ENCODE measurements around the gene SPTBN1.

The SPTBN1 gene

DNA sequence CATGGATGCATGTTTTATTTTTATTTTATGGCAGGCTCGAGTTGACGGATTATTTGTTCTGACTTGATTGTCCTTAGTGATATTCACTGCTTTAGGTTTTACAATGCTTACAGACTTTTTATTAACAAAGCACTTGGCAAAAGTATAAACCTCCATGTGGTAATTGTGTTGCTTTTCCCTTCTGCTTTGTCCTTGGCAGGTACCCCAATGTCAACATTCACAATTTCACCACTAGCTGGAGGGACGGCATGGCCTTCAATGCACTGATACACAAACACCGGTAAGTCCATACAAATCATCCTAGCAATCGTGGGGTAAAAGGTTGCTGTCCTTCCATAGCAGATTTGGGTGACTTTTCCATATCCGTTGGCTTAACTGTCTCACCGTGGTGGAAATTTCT, 161.3 kb downstream of the SPTBN1 start:
- no peak for DNase-seq

GRCh38 chr2:54618646-54619565, 162.8 kb downstream of the SPTBN1 start:
- DNase-seq: no peak

DNA sequence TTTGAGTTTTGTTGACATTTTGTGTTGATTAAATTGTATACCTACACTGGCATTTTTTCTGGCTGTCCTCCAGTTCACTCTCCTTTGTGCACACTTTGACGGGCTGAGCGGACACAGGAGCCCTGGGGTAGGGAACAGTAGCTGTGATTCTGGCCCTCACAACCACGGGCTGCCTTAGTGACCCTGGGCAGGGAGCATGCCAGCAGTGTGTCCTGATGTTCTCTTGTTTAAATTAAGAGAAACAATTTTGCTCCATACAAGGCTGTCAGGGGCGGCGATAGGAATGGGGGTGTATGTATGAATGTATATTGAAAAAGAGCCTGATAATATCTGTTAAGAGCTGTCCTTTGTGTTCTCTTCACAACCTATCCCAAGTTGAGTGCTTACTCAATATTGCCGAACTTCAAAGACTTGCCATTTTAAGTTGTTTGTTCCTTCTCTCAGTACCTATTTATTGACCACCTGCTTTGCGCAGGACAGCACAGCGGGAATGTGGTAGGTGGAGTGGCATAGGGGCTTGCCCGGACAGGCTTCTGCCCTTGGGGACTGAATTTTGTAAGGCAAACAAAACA, 163.6 kb downstream of the SPTBN1 start:
- DNase-seq: no peak

GRCh38 chr2:54620948-54621347, 164.8 kb downstream of the SPTBN1 start:
- DNase-seq: no peak

DNA sequence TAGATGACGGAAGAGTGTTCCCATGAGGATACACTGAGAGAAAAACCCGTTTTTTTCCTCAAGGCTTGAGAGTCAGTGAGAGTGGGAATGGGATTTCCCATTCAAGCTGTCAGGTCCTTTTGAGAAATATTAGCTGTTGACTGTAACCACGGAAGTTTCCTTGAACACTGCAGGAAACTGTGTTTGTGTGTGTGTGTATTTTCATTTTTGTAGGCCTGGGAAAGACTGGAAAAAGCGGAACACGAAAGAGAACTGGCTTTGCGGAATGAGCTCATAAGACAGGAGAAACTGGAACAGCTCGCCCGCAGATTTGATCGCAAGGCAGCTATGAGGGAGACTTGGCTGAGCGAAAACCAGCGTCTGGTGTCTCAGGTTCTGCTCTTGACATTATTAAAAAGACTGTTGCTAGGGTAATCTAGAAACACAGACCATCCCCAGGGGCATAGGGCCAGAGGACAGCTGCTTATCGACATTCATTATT, 168.5 kb downstream of the SPTBN1 start:
- no peak for DNase-seq

DNA sequence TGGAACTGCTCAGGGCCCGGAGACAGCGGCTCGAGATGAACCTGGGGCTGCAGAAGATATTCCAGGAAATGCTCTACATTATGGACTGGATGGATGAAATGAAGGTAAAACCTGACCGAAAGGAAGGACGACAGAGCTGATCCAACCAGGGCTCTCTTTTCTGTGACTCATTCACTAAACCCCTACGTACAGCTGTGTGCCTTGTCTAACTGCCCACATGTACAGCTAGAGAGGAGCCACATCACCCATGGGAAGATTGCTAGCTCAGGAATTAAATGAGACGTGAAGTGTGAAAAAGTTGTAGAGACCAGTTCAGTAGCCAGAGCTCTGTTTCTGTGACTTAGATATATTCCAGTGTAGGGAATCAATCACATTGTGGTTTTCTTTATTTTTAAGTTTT, 170.0 kb downstream of the SPTBN1 start:
- no peak for DNase-seq

DNA sequence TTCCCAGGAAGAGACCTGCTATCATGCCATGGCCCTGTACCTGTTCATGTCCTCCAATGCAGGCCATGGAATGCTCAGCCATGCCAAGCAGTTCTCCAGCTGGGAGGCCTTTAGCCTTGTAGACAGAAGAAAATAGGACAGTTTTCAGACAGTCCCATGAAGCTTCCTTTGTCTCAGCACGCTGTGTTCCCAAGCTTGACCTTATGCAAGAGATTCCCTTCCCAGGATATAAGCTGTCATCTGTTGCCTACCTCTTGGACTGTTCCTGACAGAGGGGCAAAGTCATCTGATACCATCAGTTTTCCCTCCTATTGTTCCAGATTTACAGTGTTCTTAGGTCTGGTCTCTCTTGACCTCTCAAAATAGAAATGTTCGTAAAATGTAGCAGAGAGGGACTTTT, 170.8 kb downstream of the SPTBN1 start:
- DNase-seq: no peak

- DNase-seq: no peak
Observed at GRCh38 chr2:54627973-54628372, 171.8 kb downstream of the SPTBN1 start.

DNA sequence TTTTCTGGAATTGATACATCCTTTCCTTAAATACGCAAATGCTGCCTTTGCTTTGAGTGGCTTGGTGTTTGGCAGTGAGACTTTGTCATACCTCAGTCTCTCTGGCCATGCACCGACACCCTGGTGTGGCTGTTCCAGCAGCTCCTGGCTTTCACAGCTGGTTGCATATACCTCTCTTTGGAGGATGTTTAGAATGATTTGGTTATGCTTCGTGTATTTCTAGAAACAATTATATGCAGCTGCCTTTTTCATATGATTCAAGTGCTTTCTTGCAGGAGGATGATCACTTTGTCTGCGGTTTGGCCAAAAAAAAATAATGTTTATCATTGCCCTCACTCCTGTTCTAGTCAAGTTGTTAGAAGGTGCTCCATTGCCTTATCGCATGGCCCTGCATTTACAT, 172.3 kb downstream of the SPTBN1 start:
- no peak for DNase-seq

- no peak for DNase-seq
Observed at GRCh38 chr2:54628957-54629356, 172.8 kb downstream of the SPTBN1 start.

DNA sequence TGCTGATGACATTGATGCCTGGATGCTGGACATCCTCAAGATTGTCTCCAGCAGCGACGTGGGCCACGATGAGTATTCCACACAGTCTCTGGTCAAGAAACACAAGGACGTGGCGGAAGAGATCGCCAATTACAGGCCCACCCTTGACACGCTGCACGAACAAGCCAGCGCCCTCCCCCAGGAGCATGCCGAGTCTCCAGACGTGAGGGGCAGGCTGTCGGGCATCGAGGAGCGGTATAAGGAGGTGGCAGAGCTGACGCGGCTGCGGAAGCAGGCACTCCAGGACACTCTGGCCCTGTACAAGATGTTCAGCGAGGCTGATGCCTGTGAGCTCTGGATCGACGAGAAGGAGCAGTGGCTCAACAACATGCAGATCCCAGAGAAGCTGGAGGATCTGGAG, 173.3 kb downstream of the SPTBN1 start:
- no peak for DNase-seq

GRCh38 chr2:54629914-54630857, 174.1 kb downstream of the SPTBN1 start:
- DNase-seq: peak; percentile 38 to 51

GRCh38 chr2:54630858-54631497, 174.9 kb downstream of the SPTBN1 start:
- no peak for DNase-seq

GRCh38 chr2:54631755-54632154, 175.6 kb downstream of the SPTBN1 start:
- no peak for DNase-seq

- no peak for DNase-seq
Observed at GRCh38 chr2:54632733-54633692, 176.9 kb downstream of the SPTBN1 start.

- DNase-seq: no peak
Observed at GRCh38 chr2:54634021-54634420, 177.9 kb downstream of the SPTBN1 start.

DNA sequence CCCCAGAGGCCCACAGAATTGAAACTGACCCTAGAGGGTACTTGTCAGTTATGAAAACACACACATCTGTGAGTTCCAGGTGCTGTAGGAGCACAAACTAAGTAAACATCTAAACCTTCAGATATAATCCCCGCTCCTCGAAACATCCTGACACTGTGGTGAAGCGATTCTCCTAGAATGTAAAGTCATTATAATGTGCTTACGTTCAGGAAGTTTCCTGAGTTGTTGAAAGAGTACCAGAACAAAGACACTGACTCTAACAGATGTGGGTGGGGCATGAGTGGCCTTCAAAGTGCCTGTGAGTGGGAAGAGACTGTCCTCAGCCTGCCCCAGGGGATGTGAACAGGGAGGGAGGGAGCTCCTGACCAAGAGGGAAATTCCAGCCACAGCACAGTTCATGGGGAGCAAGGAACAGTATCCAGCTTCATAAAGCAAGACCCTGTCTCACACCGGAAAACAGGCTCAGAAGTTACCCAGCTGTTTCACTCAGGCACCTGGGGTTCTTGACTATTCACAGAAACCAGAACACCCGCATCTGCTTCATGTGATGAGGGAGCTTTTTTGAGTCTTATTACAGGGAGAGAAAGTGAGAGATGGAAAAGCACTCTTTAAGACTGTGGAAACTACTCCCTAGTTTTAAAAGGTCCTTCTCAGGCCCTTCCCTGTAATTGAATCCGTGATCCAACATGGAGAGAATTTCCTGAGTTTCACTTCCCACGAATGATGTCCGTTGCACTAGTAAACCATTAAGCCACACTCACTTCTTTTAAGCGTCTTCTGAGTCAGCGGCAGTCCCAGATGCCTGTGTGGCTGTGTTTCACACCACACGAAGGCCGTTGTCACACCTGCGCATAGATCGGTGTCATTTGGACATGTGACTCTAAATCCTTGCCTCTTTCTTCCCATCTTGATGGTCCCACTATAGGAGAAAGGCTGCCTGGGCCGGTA, 178.7 kb downstream of the SPTBN1 start:
- DNase-seq: no peak

GRCh38 chr2:54635554-54636152, 179.5 kb downstream of the SPTBN1 start:
- DNase-seq: no peak

GRCh38 chr2:54636415-54637139, 180.4 kb downstream of the SPTBN1 start:
- DNase-seq: no peak
